AG04449 (cell line): ENCODE results near the gene EEFSEC.

Source experiments
- CTCF ChIA-PET: fragments of 350-600 bp; formaldehyde crosslinking; extraction: SDS; loops from one replicate; lab custom pipeline; 2021; ENCODE audit warnings: antibody characterized with exemption; lab: Yijun Ruan, JAX
- POLR2A ChIA-PET: fragments of 400-600, 350-600 bp; formaldehyde crosslinking; extraction: SDS; loops from one replicate; lab custom pipeline; 2020; ENCODE audit warnings: antibody characterized with exemption, inconsistent platforms; lab: Yijun Ruan, JAX
- DNase-seq: peaks from one replicate; pipeline ENCODE4 v3.0.0-alpha.2; 2010; ENCODE audit warnings: low read depth, low spot score
- H3K4me3 ChIP-seq: 2 replicates; pipeline ENCODE4 v1.5.1; 2011; ENCODE audit warnings: low read depth, mild to moderate bottlenecking, control low read depth, low read length
- CTCF ChIP-seq: IDR thresholded peaks from one replicate; pipeline ENCODE4 v1.5.1; 2011; ENCODE audit warnings: mild to moderate bottlenecking, moderate library complexity, low read length, control low read depth, inconsistent platforms; ENCODE audit not compliant: insufficient read depth; ENCODE audit errors: missing control alignments

Gene EEFSEC

DNA sequence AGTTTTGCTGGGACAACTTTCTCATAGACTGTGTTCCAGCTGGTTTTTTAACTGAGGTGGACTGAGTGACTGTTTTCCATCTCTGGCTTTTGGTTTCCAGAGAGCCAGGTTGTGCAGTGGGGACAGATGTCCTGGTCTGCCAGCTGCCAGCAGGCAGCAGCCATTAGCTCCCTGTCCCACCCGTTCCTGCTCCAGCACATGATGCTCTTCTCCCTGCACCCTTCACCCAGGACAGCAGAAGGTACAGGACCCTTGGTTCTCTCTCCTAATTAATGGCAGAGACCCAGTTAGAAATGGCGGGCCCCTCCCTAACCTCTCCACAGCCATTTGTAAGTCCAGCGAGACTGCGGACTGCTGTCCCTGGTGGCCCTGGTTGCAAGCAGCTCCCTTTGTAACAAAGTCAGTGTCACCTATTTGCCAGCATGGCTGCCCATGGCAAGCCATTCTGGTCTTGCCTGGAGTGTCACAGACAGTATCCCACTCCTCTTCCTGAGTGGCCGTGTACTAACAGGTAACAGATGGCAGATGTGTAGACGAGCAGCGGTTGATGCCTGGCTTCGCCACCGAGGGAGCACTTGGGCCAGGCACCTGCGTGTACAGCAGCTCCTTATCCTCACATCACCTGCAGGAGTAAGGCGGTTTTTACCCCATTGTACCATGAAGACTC lies 165.1 kb downstream of the EEFSEC start:
- no peak for DNase-seq
- POLR2A ChIA-PET, result no interaction called here
- no peak for TF ChIP-seq CTCF
- H3K4me3 ChIP-seq, result no peak overlapping the region
- CTCF ChIA-PET, result interaction anchor here (2.9 kb wide), 1 partner anchor 92 kb away, joined by 11 read pairs; no protein-coding TSS in a partner anchor

DNA sequence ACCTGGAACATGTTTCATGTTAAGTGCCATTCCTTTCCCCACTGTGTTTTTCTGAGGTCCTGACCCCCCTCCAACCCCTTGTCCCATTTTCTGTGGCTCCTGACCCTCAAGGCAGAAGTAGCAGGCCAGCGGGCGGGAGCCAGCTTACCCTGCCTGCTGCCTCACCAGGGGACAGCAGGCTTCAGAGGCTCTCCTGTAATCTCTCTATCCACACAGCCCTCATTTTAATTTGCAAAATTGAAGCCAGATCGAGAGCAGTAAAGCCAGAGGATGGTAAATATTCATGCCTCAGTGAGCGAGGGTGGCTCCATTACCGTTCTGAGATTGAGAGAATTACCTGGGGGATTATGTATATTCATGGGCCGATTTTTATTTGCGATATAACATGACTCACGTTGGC lies 165.8 kb downstream of the EEFSEC start:
- no peak overlapping the region for H3K4me3 ChIP-seq
- no peak for TF ChIP-seq CTCF
- CTCF ChIA-PET, result interaction anchor here (2.9 to 5.6 kb wide), 2 partner anchors 8 to 93 kb away, joined by 11 to 28 read pairs; no protein-coding TSS in a partner anchor
- POLR2A ChIA-PET, result no interaction called here
- DNase-seq, result no peak

- DNase-seq, result no peak
- H3K4me3 ChIP-seq, result no peak overlapping the region
- ChIA-PET POLR2A (no interaction called here), CTCF (interaction anchor here (0.9 to 5.6 kb wide), 7 partner anchors 9 to 225 kb away, joined by 3 to 28 read pairs (median 18); no protein-coding TSS in a partner anchor)
- TF ChIP-seq CTCF, result no peak
Observed at GRCh38 chr3:128319741-128320141, 166.5 kb downstream of the EEFSEC start.

GRCh38 chr3:128320551-128321340 lies 167.5 kb downstream of the EEFSEC start:
- POLR2A ChIA-PET, result no interaction called here
- CTCF ChIA-PET, result interaction anchor here (0.9 to 5.6 kb wide), 9 partner anchors 9 to 226 kb away, joined by 3 to 28 read pairs (median 11); no protein-coding TSS in a partner anchor
- DNase-seq, result no peak
- H3K4me3 ChIP-seq, result no peak overlapping the region
- no peak for TF ChIP-seq CTCF

DNA sequence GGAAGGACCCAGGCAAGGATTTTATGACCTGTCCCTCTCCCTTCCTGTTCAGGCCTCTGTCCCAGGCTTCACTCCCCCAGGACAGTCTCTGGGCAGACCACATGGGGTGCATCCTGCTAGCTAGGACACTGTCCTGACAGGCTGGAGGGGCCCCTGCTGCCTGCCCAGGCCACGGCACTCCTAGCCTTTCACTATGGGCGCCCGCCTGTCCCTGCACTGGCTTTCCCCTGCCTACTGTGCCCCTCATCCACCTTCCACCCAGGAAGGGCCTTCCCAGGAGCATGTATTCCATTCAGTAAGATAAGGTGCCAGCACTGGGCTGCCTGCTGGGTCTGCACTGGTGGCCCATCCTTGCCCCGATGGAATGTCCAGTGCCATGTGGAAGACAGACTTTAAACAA lies 168.1 kb downstream of the EEFSEC start:
- H3K4me3 ChIP-seq, result no peak overlapping the region
- DNase-seq, result no peak
- POLR2A ChIA-PET, result no interaction called here
- CTCF ChIA-PET, result interaction anchor here (0.6 to 5.6 kb wide), 22 partner anchors 9 to 245 kb away, joined by 3 to 28 read pairs (median 6); no protein-coding TSS in a partner anchor
- TF ChIP-seq CTCF, result no peak
